ENCODE measurements around the gene CKB. TPM values are rescaled to one million over a fixed set of nuclear protein-coding genes. Genes with fewer than 3 reads are reported as not detected.

CKB gene
- total RNA-seq, 6 donors from 2014 or later: 168 to 303 (median 231) TPM

- H3K27me3 ChIP-seq: no peaks in the 10 kb centered on the region
- peaks cover 0 to 10% (median 6%) of the 10 kb centered on the region in 4 donors for H3K4me1 ChIP-seq
- H3K27ac ChIP-seq: no peak overlapping the region
- H3K9me3 ChIP-seq: no peaks in the 10 kb centered on the region
- ATAC-seq (ENCODE audit: low FRiP score in 2 of 2) (no peak), DNase-seq (peak in 1 of 2 donors; percentile 9)
- 95 to 98% methylated on average over 18 of the region's 18 CpGs for WGBS, 2 donors
- peaks cover 24 to 84% (median 56%) of the 10 kb centered on the region in 4 donors for H3K36me3 ChIP-seq
- H3K4me3 ChIP-seq: no peak overlapping the region
- TF ChIP-seq POLR2A (IDR thresholded peaks at IDR 0.05): no peak
- TF ChIP-seq POLR2AphosphoS5 (IDR thresholded peaks at IDR 0.05): no peak
- no peak for TF ChIP-seq CTCF (IDR thresholded peaks at IDR 0.05)
- TF ChIP-seq EP300 (IDR thresholded peaks at IDR 0.05): no peak
Observed at GRCh38 chr14:103502877-103503276, 19.8 kb downstream of the CKB start.

DNA sequence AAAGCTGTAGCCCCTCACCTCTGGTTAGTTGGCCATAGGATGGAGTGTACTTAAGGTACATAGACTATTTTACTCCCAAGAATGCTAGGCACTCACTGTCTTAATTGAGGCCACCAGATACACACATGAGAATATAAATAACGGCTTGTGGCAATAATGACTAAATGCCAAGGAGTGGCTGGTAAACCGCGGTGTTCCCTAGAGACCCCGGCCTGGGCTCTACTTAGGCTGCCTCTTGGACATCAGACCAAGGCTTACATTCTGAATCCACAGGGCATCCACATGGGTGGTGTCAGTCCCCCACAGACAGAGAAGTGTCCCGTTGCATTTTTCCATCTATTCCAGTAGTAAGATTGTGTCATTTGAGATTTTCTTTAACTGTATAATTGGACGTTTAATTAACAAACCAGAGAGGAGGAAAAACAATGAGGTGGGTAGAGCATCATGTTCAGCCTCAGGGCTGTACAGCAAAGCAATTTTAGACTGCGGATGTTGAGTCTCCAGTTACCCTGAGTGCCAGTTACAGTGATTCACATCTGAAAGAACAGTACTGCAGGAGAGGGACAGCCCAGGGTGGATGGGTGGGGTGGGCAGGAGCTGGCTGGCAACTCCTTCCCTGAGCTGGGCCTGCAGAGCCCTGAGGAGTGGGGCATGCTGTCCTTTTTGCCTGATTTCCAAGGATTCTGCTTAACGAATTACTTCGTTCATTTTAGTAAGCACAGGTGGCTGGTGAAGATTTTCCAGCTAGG is 20.5 kb downstream of the CKB start:
- TF ChIP-seq POLR2A (IDR thresholded peaks at IDR 0.05): no peak
- no peak for TF ChIP-seq EP300 (IDR thresholded peaks at IDR 0.05)
- no peak for TF ChIP-seq POLR2AphosphoS5 (IDR thresholded peaks at IDR 0.05)
- no peak for TF ChIP-seq CTCF (IDR thresholded peaks at IDR 0.05)
- 93 to 95% methylated on average over 9 of the region's 9 CpGs for WGBS, 2 donors
- peaks cover 0 to 10% (median 6%) of the 10 kb centered on the region in 4 donors for H3K4me1 ChIP-seq
- peaks cover 24 to 82% (median 55%) of the 10 kb centered on the region in 4 donors for H3K36me3 ChIP-seq
- ATAC-seq (ENCODE audit: low FRiP score in 2 of 2): no peak
- no peak overlapping the region for H3K4me3 ChIP-seq
- peak in 1 of 2 donors; percentile 6 for DNase-seq
- H3K27me3 ChIP-seq: no peaks in the 10 kb centered on the region
- no peaks in the 10 kb centered on the region for H3K9me3 ChIP-seq
- H3K27ac ChIP-seq: no peak overlapping the region

DNA sequence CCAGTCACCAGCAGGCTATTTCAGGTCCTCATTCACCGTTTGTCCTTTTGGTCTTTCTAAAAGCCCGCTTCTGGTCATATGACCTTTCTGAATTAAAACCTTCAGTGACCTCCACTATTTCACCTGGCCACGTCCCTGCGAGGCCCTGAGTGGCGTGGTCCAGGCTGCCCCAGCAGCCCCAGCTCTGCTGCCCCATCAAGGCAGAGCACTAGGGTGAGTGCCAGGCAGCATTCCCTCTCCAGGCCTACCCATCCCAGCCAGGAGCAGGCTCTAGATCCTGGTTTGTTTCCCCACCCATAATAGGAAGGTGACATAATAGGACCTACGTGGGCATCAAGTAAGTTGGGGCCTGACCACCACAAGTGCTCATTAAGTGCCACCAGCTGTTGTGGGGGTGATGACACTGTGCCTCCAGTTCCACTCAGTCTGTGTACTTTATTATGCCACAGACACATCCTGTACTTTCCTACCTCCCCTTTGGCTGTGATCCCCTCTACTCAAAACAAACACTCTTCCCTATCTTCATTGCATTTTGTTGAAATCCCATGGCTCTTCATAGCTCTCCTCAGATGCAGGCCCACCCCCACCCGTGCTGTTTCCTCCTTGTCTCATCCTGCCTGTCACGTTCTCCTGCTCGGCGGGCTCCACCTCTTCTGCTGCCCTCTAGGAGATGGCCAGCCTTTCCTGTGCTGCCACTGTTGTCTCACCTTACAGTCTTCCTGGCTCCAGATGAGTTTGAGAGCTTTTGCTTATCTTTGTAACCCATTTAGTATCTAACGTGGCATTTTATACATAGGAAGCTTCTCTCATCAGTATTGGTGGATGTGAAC is 21.4 kb downstream of the CKB start:
- H3K4me3 ChIP-seq: no peak overlapping the region
- peaks cover 24 to 84% (median 58%) of the 10 kb centered on the region in 4 donors for H3K36me3 ChIP-seq
- 77 to 81% methylated on average over 11 of the region's 11 CpGs for WGBS, 2 donors
- H3K27me3 ChIP-seq: no peaks in the 10 kb centered on the region
- ATAC-seq (ENCODE audit: low FRiP score in 2 of 2): no peak
- H3K27ac ChIP-seq: no peak overlapping the region
- TF ChIP-seq CTCF (IDR thresholded peaks at IDR 0.05) (no peak), POLR2A (IDR thresholded peaks at IDR 0.05) (no peak), POLR2AphosphoS5 (IDR thresholded peaks at IDR 0.05) (no peak), EP300 (IDR thresholded peaks at IDR 0.05) (no peak)
- peak in 1 of 2 donors; percentile 17 for DNase-seq
- peaks cover 0 to 10% (median 6%) of the 10 kb centered on the region in 4 donors for H3K4me1 ChIP-seq
- no peaks in the 10 kb centered on the region for H3K9me3 ChIP-seq

DNA sequence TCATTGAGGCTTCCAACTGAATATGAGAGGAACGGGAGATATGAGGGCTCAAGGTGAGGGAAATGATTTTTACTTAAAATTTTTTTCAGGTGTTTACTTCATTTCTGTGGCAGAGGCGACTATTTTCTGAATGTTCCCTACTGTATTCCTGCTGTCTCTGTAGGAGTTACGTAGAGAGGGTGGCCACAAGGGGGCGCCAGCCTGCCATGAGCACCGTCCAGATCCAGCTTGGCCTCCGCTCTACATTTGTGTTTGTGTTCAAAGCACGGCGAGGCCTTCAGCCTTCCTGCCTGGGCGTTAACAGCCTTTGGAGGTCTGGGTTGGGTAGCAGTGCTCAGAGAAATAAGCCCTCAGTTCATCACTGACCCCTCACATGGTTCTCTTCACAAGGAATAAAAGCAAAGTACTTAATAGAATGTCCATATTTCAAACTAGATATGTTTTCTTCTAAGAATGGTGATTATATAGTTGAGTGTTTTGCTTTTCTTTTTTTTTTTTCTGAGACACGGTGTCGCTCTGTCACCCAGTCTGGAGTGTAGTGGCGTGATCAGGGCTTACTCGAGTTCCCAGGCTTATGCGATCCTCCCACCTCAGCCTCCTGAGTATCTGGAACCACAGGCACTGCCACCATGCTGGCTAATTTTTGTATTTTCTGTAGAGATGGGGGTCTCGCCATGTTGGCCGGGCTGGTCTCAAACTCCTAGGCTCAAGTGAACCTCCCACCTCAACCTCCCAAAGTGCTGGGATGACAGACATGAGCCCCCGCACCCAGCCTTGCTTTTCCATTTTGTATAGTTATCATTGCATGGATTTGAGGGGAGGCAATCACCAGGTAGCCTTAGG is 22.3 kb downstream of the CKB start:
- peaks cover 2 to 10% (median 6%) of the 10 kb centered on the region in 4 donors for H3K4me1 ChIP-seq
- H3K27ac ChIP-seq: peak overlapping the region in 2 of 4 donors; percentile 11 to 50
- peak; percentile 81 to 94 for DNase-seq
- H3K4me3 ChIP-seq: no peak overlapping the region
- peak; percentile 69 to 85 (median 80) for TF ChIP-seq CTCF (IDR thresholded peaks at IDR 0.05)
- no peak for TF ChIP-seq EP300 (IDR thresholded peaks at IDR 0.05)
- no peak for TF ChIP-seq POLR2AphosphoS5 (IDR thresholded peaks at IDR 0.05)
- peaks cover 24 to 86% (median 60%) of the 10 kb centered on the region in 4 donors for H3K36me3 ChIP-seq
- H3K9me3 ChIP-seq: no peaks in the 10 kb centered on the region
- peak; percentile 92 to 95 for ATAC-seq (ENCODE audit: low FRiP score in 2 of 2)
- 41 to 45% methylated on average over 17 of the region's 17 CpGs for WGBS, 2 donors
- H3K27me3 ChIP-seq: no peaks in the 10 kb centered on the region
